Fibroblast of lung (primary cell): Measurements from ENCODE around the gene HTR5A. TPM values are rescaled to one million over a fixed set of nuclear protein-coding genes. Genes with fewer than 3 reads are reported as not detected.

Source experiments
- DNase-seq, 2 donors: peaks; one replicate each; pipeline versions ENCODE4 v3.0.0 to v3.0.0-alpha.2; 2010; ENCODE audit warnings: low read depth in 2 of 2
- H2AFZ ChIP-seq: 2 replicates; pipeline ENCODE4 v1.5.1; 2012; ENCODE audit warnings: low read length, control low read depth, inconsistent platforms
- H3K27ac ChIP-seq: 2 replicates; pipeline ENCODE4 v1.5.1; 2011; ENCODE audit warnings: low read length, control low read depth; ENCODE audit not compliant: insufficient read depth
- H3K27me3 ChIP-seq: 2 replicates; pipeline ENCODE4 v1.5.1; 2011; ENCODE audit warnings: mild to moderate bottlenecking, low read length; ENCODE audit not compliant: control insufficient read depth, insufficient read depth
- H3K36me3 ChIP-seq: 2 replicates; pipeline ENCODE4 v1.5.1; 2011; ENCODE audit warnings: low read length; ENCODE audit not compliant: control insufficient read depth, insufficient read depth
- H3K4me1 ChIP-seq: 2 replicates; pipeline ENCODE4 v1.5.1; 2011; ENCODE audit warnings: low read length; ENCODE audit not compliant: control insufficient read depth, insufficient read depth; ENCODE audit errors: extremely low read depth
- H3K4me2 ChIP-seq: 2 replicates; pipeline ENCODE4 v1.5.1; 2011; ENCODE audit warnings: low read length, control low read depth; ENCODE audit not compliant: insufficient read depth; ENCODE audit errors: extremely low read depth
- H3K4me3 ChIP-seq, 4 experiments: fragments of 200-600 bp in 1 of 4; sonication (generic) in 1 of 4; replicated peaks in 1 of 4; 2 replicates each; pipeline ENCODE4 v1.5.1; 2011 to 2016; ENCODE audit warnings: low read length in 4 of 4, low read depth in 3 of 4, mild to moderate bottlenecking in 3 of 4, control low read depth in 2 of 4, inconsistent platforms in 1 of 4, mixed read lengths in 1 of 4; ENCODE audit not compliant: insufficient read depth in 1 of 4; ENCODE audit errors: control extremely low read depth in 1 of 4
- H3K79me2 ChIP-seq: 2 replicates; pipeline ENCODE4 v1.5.1; 2012; ENCODE audit warnings: mild to moderate bottlenecking, low read length, inconsistent platforms; ENCODE audit not compliant: control insufficient read depth, insufficient read depth
- H3K9ac ChIP-seq: 2 replicates; pipeline ENCODE4 v1.5.1; 2011; ENCODE audit warnings: mild to moderate bottlenecking, low read length, control low read depth; ENCODE audit not compliant: insufficient read depth
- H3K9me3 ChIP-seq: 2 replicates; pipeline ENCODE4 v1.5.1; 2012; ENCODE audit warnings: low read depth, low read length; ENCODE audit not compliant: control insufficient read depth, insufficient read depth
- H4K20me1 ChIP-seq: 2 replicates; pipeline ENCODE4 v1.5.1; 2011; ENCODE audit warnings: low read length; ENCODE audit not compliant: control insufficient read depth, insufficient read depth; ENCODE audit errors: extremely low read depth
- EZH2 ChIP-seq: IDR thresholded peaks from 2 replicates; pipeline ENCODE4 v1.5.1; 2012; ENCODE audit warnings: low read length, control low read depth, mild to moderate bottlenecking; ENCODE audit errors: missing control alignments
- polyA plus RNA-seq, 2 donors: library from polyadenylated mRNA; depleted of rRNA in 1 of 2; stranded (reverse) in 1 of 2; unstranded in 1 of 2; fragments of >200 nt; gene quantifications; 2 replicates each; pipeline ENCODE4 v1.2.1, GENCODE V29; 2011 to 2012; ENCODE audit warnings: missing spikeins in 1 of 2
- total RNA-seq: library from RNA; depleted of rRNA; stranded (reverse); fragments of >200 nt; gene quantifications from 2 replicates; pipeline ENCODE4 v1.2.1, GENCODE V29; 2014
- TF ChIP-seq, protein P1 (sequence below), 2 donors: IDR thresholded peaks in 1 of 2; conservative IDR thresholded peaks in 1 of 2; 1 replicate in 1 of 2; 2 replicates in 1 of 2; pipeline ENCODE4 v1.5.1; 2011 to 2012; ENCODE audit warnings: low read length in 2 of 2, control low read depth in 1 of 2, inconsistent platforms in 1 of 2, low read depth in 1 of 2, mild to moderate bottlenecking in 1 of 2

Gene HTR5A
- total and polyA plus RNA-seq, 2 donors (not counting 1 experiment from before 2014, with no cell fraction given), result not detected

GRCh38 chr7:155107126-155107525, 37.0 kb downstream of the HTR5A start:
- Histone ChIP-seq H3K27ac (no peak overlapping the region), H3K9me3 (no peaks in the 10 kb centered on the region), H3K79me2 (no peaks in the 10 kb centered on the region), H3K4me2 (no peak overlapping the region), H2AFZ (no peak overlapping the region), H4K20me1 (no peaks in the 10 kb centered on the region), H3K4me3 (no peak overlapping the region), H3K27me3 (no peaks in the 10 kb centered on the region), H3K36me3 (no peaks in the 10 kb centered on the region), H3K9ac (no peak overlapping the region), H3K4me1 (no peaks in the 10 kb centered on the region)
- no peak for TF ChIP-seq EZH2
- TF ChIP-seq, protein P1, sequence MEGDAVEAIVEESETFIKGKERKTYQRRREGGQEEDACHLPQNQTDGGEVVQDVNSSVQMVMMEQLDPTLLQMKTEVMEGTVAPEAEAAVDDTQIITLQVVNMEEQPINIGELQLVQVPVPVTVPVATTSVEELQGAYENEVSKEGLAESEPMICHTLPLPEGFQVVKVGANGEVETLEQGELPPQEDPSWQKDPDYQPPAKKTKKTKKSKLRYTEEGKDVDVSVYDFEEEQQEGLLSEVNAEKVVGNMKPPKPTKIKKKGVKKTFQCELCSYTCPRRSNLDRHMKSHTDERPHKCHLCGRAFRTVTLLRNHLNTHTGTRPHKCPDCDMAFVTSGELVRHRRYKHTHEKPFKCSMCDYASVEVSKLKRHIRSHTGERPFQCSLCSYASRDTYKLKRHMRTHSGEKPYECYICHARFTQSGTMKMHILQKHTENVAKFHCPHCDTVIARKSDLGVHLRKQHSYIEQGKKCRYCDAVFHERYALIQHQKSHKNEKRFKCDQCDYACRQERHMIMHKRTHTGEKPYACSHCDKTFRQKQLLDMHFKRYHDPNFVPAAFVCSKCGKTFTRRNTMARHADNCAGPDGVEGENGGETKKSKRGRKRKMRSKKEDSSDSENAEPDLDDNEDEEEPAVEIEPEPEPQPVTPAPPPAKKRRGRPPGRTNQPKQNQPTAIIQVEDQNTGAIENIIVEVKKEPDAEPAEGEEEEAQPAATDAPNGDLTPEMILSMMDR (conservative IDR thresholded peaks at IDR 0.05 in 1 of 2, IDR thresholded peaks at IDR 0.05 in 1 of 2; ENCODE audit: low read depth in 1 of 2, low read length in 2 of 2), result no peak
- no peak for DNase-seq

- TF ChIP-seq, protein P1 (conservative IDR thresholded peaks at IDR 0.05 in 1 of 2, IDR thresholded peaks at IDR 0.05 in 1 of 2; ENCODE audit: low read depth in 1 of 2, low read length in 2 of 2), result no peak
- TF ChIP-seq EZH2, result no peak
- Histone ChIP-seq H3K27ac (no peak overlapping the region), H2AFZ (no peak overlapping the region), H3K79me2 (no peaks in the 10 kb centered on the region), H3K36me3 (no peaks in the 10 kb centered on the region), H3K9ac (no peak overlapping the region), H3K4me2 (no peak overlapping the region), H3K4me1 (no peaks in the 10 kb centered on the region), H4K20me1 (no peaks in the 10 kb centered on the region), H3K9me3 (no peaks in the 10 kb centered on the region), H3K4me3 (no peak overlapping the region), H3K27me3 (no peaks in the 10 kb centered on the region)
- DNase-seq, result no peak
Measured at GRCh38 chr7:155108144-155108901, 38.2 kb downstream of the HTR5A start.

DNA sequence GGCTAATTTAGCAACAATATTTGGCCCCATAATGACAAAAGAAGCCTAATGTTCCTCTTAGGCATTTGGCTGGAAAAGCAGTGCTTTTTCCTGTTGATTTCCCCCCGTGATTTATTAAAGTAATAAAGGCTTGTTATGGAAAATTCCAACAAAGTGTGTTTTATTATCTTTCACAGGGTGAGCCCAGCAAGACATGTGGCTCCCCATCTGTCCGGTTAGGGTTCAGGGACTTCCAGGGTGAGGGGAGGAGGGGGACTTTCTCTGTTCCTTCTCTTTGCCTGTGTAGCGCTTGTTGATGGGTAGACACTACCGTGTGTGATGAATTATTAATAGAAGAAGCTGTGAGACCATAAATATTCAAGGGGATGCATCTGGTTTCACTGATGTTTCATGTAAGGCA, 39.0 kb downstream of the HTR5A start:
- H2AFZ ChIP-seq, result no peak overlapping the region
- no peaks in the 10 kb centered on the region for H3K79me2 ChIP-seq
- H3K27ac ChIP-seq, result no peak overlapping the region
- no peak overlapping the region for H3K9ac ChIP-seq
- no peak for DNase-seq
- no peaks in the 10 kb centered on the region for H3K4me1 ChIP-seq
- H4K20me1 ChIP-seq, result no peaks in the 10 kb centered on the region
- H3K4me2 ChIP-seq, result no peak overlapping the region
- H3K9me3 ChIP-seq, result no peaks in the 10 kb centered on the region
- TF ChIP-seq EZH2, result no peak
- TF ChIP-seq, protein P1 (conservative IDR thresholded peaks at IDR 0.05 in 1 of 2, IDR thresholded peaks at IDR 0.05 in 1 of 2; ENCODE audit: low read depth in 1 of 2, low read length in 2 of 2), result no peak
- H3K27me3 ChIP-seq, result no peaks in the 10 kb centered on the region
- H3K36me3 ChIP-seq, result no peaks in the 10 kb centered on the region
- no peak overlapping the region for H3K4me3 ChIP-seq
